Cardiac muscle cell (in vitro differentiated cells and primary cell): ENCODE measurements around the gene PIK3AP1. TPM values are rescaled to one million over a fixed set of nuclear protein-coding genes. Genes with fewer than 3 reads are reported as not detected.
"Not testable (repeated sequence)": the region's sequence is repeated elsewhere in the genome, so short reads cannot be mapped to it uniquely, and the experiment has no call there.

Source experiments
- DNase-seq, 2 donors: peaks; one replicate each; pipeline versions ENCODE4 v3.0.0 to v3.0.0-alpha.2; 2010 to 2017; ENCODE audit warnings: low read depth in 1 of 2, low spot score in 1 of 2
- H3K27ac ChIP-seq: fragments of 200-600 bp; sonication (generic); 2 replicates; pipeline ENCODE4 v1.5.1; 2016
- H3K27me3 ChIP-seq: fragments of 200-600 bp; sonication (generic); 2 replicates; pipeline ENCODE4 v1.6.0; 2016; ENCODE audit warnings: control low read depth
- H3K36me3 ChIP-seq: fragments of 200-600 bp; sonication (generic); 2 replicates; pipeline ENCODE4 v1.5.1; 2016; ENCODE audit warnings: control low read depth
- H3K4me1 ChIP-seq: fragments of 200-600 bp; sonication (generic); 2 replicates; pipeline ENCODE4 v1.8.1; 2017; ENCODE audit warnings: low read depth, mild to moderate bottlenecking, mixed run types
- H3K4me3 ChIP-seq: fragments of 200-600 bp; sonication (generic); 2 replicates; pipeline ENCODE4 v1.5.1; 2016; ENCODE audit warnings: mild to moderate bottlenecking
- H3K9me3 ChIP-seq: fragments of 200-600 bp; sonication (generic); 2 replicates; pipeline ENCODE4 v1.5.1; 2017; ENCODE audit warnings: low read depth, mild to moderate bottlenecking, control low read depth
- polyA plus RNA-seq: library from polyadenylated mRNA; unstranded; fragments of >200 nt; fragmentation: Nextera tagmentation; extraction: Ambion mirVana; gene quantifications from 2 replicates; pipeline ENCODE4 v1.2.1, GENCODE V29; 2016
- total RNA-seq: library from RNA; depleted of rRNA; stranded (reverse); fragments of >200 nt; gene quantifications from 2 replicates; pipeline ENCODE4 v1.2.3, GENCODE V29; 2016
- TF ChIP-seq, protein P1 (sequence below): IDR thresholded peaks from 2 replicates; pipeline ENCODE4 v1.5.1; 2012; ENCODE audit warnings: low read depth, mild to moderate bottlenecking, low read length

The PIK3AP1 gene
- total and polyA plus RNA-seq, 2 experiments from 2014 or later, result 1.1 to 2.7 TPM

DNA sequence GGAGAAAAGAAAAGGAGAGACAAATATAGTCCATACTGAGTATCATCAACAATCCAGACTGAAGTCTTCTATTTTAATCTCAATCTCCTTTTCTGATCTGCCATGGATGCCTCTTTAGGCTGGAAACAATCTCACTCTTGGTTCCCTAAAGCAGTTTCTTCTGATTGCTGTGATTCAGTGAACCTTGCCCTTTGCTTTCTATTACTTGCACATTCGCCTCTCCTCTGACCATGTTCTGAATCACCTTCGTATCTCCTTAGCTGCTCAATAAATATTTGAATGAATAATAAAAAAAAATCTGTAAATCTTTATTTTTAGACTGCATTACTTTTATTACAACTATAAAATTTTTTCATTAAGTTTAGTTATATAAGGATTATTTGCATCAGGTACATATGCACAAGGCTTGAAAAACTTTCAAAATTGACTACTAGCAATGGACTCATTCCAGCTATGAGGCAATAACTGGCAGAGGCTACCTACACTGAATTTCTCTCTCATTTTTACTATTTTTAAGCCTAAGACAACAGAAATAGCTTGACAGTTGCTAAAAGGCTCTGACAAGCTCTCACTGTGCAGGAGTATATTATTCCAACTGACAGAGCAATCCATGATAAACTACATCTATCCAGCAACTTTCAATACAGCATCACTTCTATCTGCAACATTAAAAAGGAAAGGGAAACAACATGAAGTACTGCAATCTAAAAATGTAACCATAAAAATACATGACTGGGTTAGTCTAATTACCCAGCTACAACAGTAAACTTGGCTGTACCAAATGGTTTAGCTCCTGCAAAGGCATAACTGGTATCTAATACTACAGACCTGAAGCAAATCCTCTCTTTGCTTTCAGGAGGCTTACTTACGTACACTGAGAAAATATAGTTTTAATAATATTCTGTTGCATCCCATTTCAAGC lies 159.1 kb downstream of the PIK3AP1 start:
- TF ChIP-seq, protein P1, sequence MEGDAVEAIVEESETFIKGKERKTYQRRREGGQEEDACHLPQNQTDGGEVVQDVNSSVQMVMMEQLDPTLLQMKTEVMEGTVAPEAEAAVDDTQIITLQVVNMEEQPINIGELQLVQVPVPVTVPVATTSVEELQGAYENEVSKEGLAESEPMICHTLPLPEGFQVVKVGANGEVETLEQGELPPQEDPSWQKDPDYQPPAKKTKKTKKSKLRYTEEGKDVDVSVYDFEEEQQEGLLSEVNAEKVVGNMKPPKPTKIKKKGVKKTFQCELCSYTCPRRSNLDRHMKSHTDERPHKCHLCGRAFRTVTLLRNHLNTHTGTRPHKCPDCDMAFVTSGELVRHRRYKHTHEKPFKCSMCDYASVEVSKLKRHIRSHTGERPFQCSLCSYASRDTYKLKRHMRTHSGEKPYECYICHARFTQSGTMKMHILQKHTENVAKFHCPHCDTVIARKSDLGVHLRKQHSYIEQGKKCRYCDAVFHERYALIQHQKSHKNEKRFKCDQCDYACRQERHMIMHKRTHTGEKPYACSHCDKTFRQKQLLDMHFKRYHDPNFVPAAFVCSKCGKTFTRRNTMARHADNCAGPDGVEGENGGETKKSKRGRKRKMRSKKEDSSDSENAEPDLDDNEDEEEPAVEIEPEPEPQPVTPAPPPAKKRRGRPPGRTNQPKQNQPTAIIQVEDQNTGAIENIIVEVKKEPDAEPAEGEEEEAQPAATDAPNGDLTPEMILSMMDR, result no peak
- no peaks in the 10 kb centered on the region for H3K27me3 ChIP-seq

DNA sequence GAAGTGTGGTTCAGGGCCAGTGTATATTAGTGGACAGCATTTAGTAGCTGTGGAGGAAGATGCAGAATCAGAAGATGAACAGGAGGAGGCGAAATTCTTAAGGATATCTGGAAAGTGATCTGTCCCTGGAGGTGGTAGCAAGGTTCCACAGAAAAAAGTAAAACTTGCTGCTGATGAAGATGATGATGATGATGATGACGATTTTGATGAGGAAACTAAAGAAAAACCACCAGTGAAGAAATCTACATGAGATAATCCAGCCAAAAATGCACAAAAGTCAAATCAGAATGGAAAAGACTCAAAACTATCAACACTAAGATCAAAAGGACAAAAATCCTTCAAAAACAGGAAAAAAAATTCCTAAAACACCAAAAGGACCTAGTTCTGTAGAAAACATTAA lies 159.8 kb downstream of the PIK3AP1 start:
- DNase-seq, result no peak
- Histone ChIP-seq H3K36me3 (peaks cover 36% of the 10 kb centered on the region), H3K4me1 (peaks cover 7% of the 10 kb centered on the region), H3K27me3 (no peaks in the 10 kb centered on the region), H3K4me3 (no peak overlapping the region), H3K27ac (no peak overlapping the region), H3K9me3 (no peaks in the 10 kb centered on the region)
- TF ChIP-seq, protein P1, result no peak

More for the DNA sequence above, 159.1 kb downstream of the PIK3AP1 start:
- peaks cover 4% of the 10 kb centered on the region for H3K4me1 ChIP-seq
- no peaks in the 10 kb centered on the region for H3K9me3 ChIP-seq
- DNase-seq, result peak in 1 of 2 donors; percentile 33
- H3K27ac ChIP-seq, result peak overlapping the region; percentile 27
- H3K36me3 ChIP-seq, result peaks cover 36% of the 10 kb centered on the region
- no peak overlapping the region for H3K4me3 ChIP-seq

DNA sequence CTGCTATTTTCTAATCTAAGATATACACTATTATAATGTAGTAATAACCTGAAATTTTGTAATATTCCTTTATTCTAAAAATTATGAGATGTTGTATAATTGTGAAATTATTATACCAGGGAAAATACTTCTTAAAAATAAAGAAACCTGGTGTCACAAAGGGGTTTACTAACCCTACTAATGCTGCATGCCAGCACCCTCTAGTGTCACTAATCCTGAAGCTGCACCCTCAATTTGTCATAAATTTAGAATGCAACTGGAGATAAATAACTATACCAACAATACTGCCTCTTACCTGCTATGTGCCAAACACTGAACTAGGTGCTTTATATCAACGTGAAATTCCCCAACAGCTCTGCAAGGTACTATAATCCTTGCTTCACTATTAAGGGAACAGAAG lies 164.3 kb downstream of the PIK3AP1 start:
- peak overlapping the region; percentile 22 for H3K27ac ChIP-seq
- H3K4me3 ChIP-seq, result no peak overlapping the region
- H3K36me3 ChIP-seq, result peaks cover 46% of the 10 kb centered on the region
- TF ChIP-seq, protein P1, result peak; percentile 49
- no peaks in the 10 kb centered on the region for H3K9me3 ChIP-seq
- H3K27me3 ChIP-seq, result no peaks in the 10 kb centered on the region
- peak; percentile 28 to 42 for DNase-seq
- peaks cover 10% of the 10 kb centered on the region for H3K4me1 ChIP-seq

DNA sequence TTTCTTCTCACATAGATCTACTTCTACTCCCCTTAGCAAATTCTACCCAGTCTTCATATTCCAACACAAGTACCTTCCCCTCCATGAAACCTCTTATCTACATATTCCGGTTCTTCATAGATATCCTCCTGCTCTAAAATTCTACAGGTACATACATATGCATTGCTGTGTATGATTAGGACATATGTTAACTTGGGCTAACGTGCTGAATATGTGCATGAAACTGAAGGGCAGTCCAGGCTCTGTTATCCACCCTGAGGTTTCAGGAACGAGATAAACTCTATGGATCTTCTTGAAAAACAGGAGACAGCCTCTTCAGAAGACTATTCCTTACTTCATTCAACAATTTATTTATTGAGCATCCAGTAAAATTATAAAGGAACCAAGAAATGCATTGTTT lies 165.0 kb downstream of the PIK3AP1 start:
- Histone ChIP-seq H3K4me3 (no peak overlapping the region), H3K9me3 (no peaks in the 10 kb centered on the region), H3K27me3 (no peaks in the 10 kb centered on the region), H3K4me1 (peaks cover 10% of the 10 kb centered on the region), H3K27ac (no peak overlapping the region), H3K36me3 (peaks cover 47% of the 10 kb centered on the region)
- TF ChIP-seq, protein P1, result no peak
- DNase-seq, result no peak

DNA sequence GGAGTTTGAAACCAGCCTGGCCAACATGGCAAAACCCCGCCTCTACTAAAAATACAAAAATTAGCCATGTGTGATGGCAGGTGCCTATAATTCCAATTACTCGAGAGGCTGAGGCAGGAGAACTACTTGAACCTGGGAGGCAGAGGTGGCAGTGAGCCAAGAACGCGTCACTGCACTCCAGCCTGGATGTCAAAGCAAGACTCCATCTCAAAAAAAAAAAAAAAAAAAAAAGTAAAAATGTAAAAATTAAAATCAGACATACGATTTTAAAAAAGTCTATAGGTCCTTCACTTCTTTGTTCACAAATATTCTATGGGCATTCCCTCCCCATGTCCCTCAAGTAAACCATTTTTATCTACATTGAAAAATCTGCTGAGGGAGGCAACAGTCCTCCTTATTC lies 171.7 kb downstream of the PIK3AP1 start:
- Histone ChIP-seq H3K9me3 (no peaks in the 10 kb centered on the region), H3K27ac (no peak overlapping the region), H3K36me3 (peaks cover 47% of the 10 kb centered on the region), H3K4me3 (no peak overlapping the region), H3K27me3 (no peaks in the 10 kb centered on the region), H3K4me1 (no peaks in the 10 kb centered on the region)
- TF ChIP-seq, protein P1, result no peak
- DNase-seq, result peak in 1 of 2 donors; percentile 32

DNA sequence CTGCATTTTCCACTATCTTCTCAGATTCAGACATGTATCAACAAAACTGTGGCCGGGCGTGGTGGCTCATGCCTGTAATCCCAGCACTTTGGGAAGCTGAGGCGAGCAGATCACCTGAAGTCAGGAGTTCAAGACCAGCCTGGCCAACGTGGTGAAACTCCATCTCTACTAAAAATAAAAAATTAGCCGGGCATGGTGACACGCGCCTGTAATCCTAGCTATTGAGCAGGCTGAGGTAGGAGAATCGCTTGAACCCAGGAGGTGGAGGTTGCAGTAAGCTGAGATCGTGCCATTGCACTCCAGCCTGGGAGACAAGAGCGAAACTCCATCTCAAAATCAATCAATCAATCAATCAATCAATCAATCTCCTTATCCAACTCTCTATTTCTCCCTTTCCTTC lies 174.8 kb downstream of the PIK3AP1 start:
- H3K4me3 ChIP-seq, H3K27ac ChIP-seq, DNase-seq, H3K4me1 ChIP-seq, H3K9me3 ChIP-seq, H3K27me3 ChIP-seq: not testable (repeated sequence)
- H3K36me3 ChIP-seq, result peaks cover 30% of the 10 kb centered on the region
